SK-N-SH treated with all-trans-retinoic acid at 6 μM for 48 hours (cell line): ENCODE measurements around the gene SMIM29.

Experiments used
- ATAC-seq: fragments of 200-7000 bp; cut with Tn5 transposase; 3 replicates; pipeline ENCODE4 v1.9.1; 2020; ENCODE audit warnings: mild to moderate bottlenecking, moderate library complexity
- ARNTL ChIP-seq: fragments of 450-650 bp; formaldehyde crosslinking; IDR thresholded peaks from 2 replicates; pipeline ENCODE4 v1.5.0; 2020; ENCODE audit warnings: low read depth, mild to moderate bottlenecking, moderate library complexity, borderline replicate concordance
- CSDC2 ChIP-seq: fragments of 250-450 bp; sonication (Bioruptor Pico); IDR thresholded peaks from 2 replicates; pipeline ENCODE4 v1.5.0; 2020; ENCODE audit warnings: mild to moderate bottlenecking, moderate library complexity
- ESRRG ChIP-seq: fragments of 250-450 bp; sonication (Bioruptor Pico); IDR thresholded peaks from 2 replicates; pipeline ENCODE4 v1.6.1; 2021; ENCODE audit warnings: mild to moderate bottlenecking
- ISL1 ChIP-seq: fragments of 250-450 bp; sonication (Bioruptor Pico); IDR thresholded peaks from 2 replicates; pipeline ENCODE4 v2.1.2; 2022; ENCODE audit warnings: mild to moderate bottlenecking, moderate library complexity
- OSR1 ChIP-seq: fragments of 250-450 bp; sonication (Bioruptor Pico); IDR thresholded peaks from 2 replicates; pipeline ENCODE4 v1.8.0; 2022; ENCODE audit warnings: moderate library complexity, mild to moderate bottlenecking, inconsistent platforms
- RARB ChIP-seq: fragments of 250-450 bp; sonication (Bioruptor Pico); IDR thresholded peaks from 2 replicates; pipeline ENCODE4 v1.8.0; 2021; ENCODE audit warnings: mild to moderate bottlenecking, moderate library complexity
- TCF4 ChIP-seq: fragments of 250-450 bp; sonication (Bioruptor Pico); IDR thresholded peaks from 2 replicates; pipeline ENCODE4 v1.8.0; 2021; ENCODE audit warnings: mild to moderate bottlenecking, moderate library complexity, borderline replicate concordance
- TOX ChIP-seq: fragments of 250-450 bp; sonication (Bioruptor Pico); IDR thresholded peaks from 2 replicates; pipeline ENCODE4 v1.8.0; 2021; ENCODE audit warnings: mild to moderate bottlenecking, moderate library complexity, borderline replicate concordance
- ZC3H10 ChIP-seq: fragments of 250-450 bp; sonication (Bioruptor Pico); IDR thresholded peaks from 2 replicates; pipeline ENCODE4 v1.5.1; 2021; ENCODE audit warnings: mild to moderate bottlenecking, moderate library complexity
- ZFP3 ChIP-seq: fragments of 250-450 bp; sonication (Bioruptor Pico); IDR thresholded peaks from 2 replicates; pipeline ENCODE4 v1.5.0; 2020; ENCODE audit warnings: mild to moderate bottlenecking, moderate library complexity
- ZFP30 ChIP-seq: fragments of 450-650 bp; formaldehyde crosslinking; IDR thresholded peaks from 2 replicates; pipeline ENCODE4 v1.5.0; 2022; ENCODE audit warnings: mild to moderate bottlenecking, moderate library complexity
- ZNF565 ChIP-seq: fragments of 450-650 bp; formaldehyde crosslinking; conservative IDR thresholded peaks from 2 replicates; pipeline ENCODE4 v1.5.0; 2020; ENCODE audit warnings: low read depth, mild to moderate bottlenecking, moderate library complexity
- ZNF8 ChIP-seq: fragments of 450-650 bp; formaldehyde crosslinking; IDR thresholded peaks from 2 replicates; pipeline ENCODE4 v1.5.0; 2020; ENCODE audit warnings: mild to moderate bottlenecking, moderate library complexity
- TF ChIP-seq, protein P1 (sequence below): fragments of 250-450 bp; sonication (Bioruptor Pico); IDR thresholded peaks from 2 replicates; pipeline ENCODE4 v1.5.1; 2020; ENCODE audit warnings: low read depth, mild to moderate bottlenecking, moderate library complexity
- TF ChIP-seq, protein P2 (sequence below): fragments of 250-450 bp; sonication (Bioruptor Pico); IDR thresholded peaks from 2 replicates; pipeline ENCODE4 v1.5.0; 2020; ENCODE audit warnings: mild to moderate bottlenecking, moderate library complexity
- TF ChIP-seq, protein P3 (sequence below): fragments of 250-450 bp; sonication (Bioruptor Pico); IDR thresholded peaks from 2 replicates; pipeline ENCODE4 v1.5.1; 2021; ENCODE audit warnings: mild to moderate bottlenecking, moderate library complexity
- TF ChIP-seq, protein P4 (sequence below): fragments of 250-450 bp; sonication (Bioruptor Pico); IDR thresholded peaks from 2 replicates; pipeline ENCODE4 v1.8.0; 2021; ENCODE audit warnings: low read depth, mild to moderate bottlenecking, moderate library complexity, borderline replicate concordance

Gene SMIM29

DNA sequence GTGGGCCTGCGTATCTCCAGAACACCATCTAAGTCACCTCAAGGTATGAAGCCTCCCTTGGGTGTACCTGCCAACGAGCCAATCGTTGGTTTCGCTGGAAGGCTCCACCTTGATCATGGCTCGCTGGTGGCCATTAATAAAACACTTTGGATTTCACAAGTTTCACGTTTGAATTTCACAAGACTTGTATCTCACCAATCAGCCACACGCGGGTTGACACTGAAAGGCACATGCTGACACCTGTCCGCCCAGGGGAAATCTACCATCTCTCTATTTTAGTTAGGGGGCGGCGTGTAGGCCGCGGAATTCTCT, 12.7 kb downstream of the SMIM29 start (continued):
- TF ChIP-seq, protein P1, sequence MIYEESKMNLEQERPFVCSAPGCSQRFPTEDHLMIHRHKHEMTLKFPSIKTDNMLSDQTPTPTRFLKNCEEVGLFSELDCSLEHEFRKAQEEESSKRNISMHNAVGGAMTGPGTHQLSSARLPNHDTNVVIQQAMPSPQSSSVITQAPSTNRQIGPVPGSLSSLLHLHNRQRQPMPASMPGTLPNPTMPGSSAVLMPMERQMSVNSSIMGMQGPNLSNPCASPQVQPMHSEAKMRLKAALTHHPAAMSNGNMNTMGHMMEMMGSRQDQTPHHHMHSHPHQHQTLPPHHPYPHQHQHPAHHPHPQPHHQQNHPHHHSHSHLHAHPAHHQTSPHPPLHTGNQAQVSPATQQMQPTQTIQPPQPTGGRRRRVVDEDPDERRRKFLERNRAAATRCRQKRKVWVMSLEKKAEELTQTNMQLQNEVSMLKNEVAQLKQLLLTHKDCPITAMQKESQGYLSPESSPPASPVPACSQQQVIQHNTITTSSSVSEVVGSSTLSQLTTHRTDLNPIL (CRISPR knock-in tag), result no peak
- TF ChIP-seq ZFP30 (CRISPR knock-in tag), result no peak

DNA sequence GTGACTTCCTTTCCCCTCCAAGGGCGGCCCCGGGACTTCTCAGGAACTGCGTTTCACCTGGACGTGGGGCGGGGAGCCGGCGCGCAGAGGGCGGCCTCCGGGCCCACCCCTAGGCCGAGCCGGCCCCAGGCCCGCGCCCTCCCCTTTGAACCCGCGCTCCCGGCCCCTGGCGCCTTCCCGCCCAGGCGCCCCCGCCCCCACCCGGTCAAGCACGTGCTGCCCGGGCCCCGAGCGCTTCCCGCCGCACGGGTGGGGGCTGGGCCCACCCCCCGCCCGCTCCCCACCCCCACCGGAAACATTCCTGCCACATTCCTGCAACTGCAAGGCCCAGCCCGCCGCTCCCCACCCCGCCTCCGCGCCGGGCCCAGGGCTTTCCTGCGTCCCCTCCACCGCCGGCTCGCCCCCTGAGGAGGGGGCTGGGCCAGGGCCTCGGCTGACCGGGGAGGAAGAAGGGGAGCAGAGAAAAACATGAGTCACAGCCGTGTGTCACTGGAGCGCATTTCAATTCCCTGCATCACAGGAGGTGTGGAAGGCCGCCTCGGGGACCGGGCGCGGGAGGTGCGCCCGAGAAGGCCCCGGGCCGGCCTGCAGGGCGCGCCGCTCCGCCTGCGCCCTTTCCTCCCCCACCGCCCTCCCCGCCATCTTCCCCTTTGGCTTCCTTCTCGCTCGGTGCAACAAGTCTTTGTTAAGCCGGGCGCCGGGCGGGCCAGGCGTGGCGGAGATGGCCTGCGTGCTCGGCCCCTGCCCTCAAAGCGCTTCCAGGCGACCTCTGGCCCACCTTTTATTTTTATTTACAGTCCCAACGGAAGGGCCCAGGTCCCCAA, 13.3 kb downstream of the SMIM29 start:
- TF ChIP-seq TCF4 (CRISPR knock-in tag), result no peak
- TF ChIP-seq, protein P1 (CRISPR knock-in tag), result no peak
- no peak for ATAC-seq

DNA sequence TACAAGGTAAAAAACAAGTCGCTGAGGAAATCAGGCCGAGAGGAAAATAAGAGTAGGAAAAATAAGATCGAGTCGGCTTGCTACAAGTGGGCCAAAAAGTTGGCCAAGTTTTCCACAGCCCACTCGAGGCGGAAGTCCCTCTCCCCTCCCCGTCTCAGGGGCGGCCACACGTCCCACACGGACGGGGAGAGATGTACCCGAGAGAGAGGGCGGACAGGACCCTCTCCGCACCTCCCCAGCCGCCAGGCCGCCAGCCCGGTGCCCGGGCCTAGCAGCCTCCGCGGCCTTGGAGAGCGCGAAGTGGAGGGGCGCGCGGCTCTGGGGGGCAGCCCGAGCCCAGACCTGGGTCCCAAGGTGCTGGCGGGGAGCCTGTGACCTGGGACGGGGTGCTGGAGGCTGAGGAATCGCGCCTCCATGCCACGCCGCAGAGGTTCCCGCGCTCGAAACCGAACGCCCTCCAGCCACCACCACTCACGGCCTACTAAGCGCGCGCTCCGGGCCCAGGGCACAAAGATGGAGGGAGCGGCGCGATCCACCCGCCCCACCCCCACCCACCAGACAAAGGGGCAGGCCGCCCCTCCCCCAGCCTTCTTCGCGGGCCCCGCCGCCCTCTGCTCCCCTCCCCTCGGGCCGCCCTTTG, 14.0 kb downstream of the SMIM29 start:
- no peak for ATAC-seq
- TF ChIP-seq ZNF8 (CRISPR knock-in tag) (no peak), TCF4 (CRISPR knock-in tag) (no peak)
- TF ChIP-seq, protein P2, sequence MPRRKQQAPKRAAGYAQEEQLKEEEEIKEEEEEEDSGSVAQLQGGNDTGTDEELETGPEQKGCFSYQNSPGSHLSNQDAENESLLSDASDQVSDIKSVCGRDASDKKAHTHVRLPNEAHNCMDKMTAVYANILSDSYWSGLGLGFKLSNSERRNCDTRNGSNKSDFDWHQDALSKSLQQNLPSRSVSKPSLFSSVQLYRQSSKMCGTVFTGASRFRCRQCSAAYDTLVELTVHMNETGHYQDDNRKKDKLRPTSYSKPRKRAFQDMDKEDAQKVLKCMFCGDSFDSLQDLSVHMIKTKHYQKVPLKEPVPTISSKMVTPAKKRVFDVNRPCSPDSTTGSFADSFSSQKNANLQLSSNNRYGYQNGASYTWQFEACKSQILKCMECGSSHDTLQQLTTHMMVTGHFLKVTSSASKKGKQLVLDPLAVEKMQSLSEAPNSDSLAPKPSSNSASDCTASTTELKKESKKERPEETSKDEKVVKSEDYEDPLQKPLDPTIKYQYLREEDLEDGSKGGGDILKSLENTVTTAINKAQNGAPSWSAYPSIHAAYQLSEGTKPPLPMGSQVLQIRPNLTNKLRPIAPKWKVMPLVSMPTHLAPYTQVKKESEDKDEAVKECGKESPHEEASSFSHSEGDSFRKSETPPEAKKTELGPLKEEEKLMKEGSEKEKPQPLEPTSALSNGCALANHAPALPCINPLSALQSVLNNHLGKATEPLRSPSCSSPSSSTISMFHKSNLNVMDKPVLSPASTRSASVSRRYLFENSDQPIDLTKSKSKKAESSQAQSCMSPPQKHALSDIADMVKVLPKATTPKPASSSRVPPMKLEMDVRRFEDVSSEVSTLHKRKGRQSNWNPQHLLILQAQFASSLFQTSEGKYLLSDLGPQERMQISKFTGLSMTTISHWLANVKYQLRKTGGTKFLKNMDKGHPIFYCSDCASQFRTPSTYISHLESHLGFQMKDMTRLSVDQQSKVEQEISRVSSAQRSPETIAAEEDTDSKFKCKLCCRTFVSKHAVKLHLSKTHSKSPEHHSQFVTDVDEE (CRISPR knock-in tag), result no peak
- TF ChIP-seq, all 23 proteins: peak for 0

DNA sequence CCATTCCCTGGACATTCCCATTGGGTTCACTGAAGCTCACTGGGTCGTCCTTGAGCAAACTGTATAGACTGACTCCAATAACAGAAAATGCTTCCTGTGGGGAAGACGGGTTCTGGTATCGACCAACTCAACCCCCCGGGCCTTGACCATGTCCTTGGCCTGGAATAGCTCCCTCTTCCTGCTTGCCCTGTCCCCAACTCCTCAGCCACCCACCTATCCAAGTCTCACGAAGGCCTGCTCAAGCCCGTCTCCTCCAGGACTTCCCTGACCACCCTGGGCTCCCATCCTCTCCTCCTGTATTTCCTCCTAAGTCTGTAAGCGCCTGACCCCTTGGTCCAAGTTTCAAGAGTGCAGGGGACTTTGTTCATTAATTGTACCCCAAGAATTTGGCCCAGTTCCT, 14.9 kb downstream of the SMIM29 start:
- no peak for ATAC-seq

DNA sequence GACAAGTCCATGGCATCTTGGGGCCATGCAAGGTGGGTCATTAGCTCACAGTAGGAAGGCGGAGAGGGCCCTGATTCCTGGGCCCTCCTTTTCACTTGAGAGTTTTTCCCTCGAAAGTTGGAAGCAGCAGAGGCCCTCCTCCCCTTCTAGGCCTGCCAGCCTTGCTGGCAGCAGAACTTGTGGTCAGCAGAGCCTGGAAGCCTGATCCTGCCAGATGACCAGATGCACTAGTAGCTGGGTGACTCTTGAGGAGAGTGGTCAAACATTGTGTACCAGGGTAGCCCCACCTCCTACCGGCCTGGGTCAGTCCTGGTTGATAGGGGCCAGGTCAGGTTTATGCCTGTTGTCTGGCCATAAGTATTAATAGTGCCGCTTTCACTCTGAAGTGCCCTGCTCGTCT, 15.9 kb downstream of the SMIM29 start:
- TF ChIP-seq RARB (CRISPR knock-in tag) (no peak), ZNF565 (CRISPR knock-in tag) (no peak), ZNF8 (CRISPR knock-in tag) (no peak), ESRRG (CRISPR knock-in tag) (no peak), ZFP30 (CRISPR knock-in tag) (no peak), ZFP3 (CRISPR knock-in tag) (no peak), ARNTL (no peak)
- TF ChIP-seq, protein P3, sequence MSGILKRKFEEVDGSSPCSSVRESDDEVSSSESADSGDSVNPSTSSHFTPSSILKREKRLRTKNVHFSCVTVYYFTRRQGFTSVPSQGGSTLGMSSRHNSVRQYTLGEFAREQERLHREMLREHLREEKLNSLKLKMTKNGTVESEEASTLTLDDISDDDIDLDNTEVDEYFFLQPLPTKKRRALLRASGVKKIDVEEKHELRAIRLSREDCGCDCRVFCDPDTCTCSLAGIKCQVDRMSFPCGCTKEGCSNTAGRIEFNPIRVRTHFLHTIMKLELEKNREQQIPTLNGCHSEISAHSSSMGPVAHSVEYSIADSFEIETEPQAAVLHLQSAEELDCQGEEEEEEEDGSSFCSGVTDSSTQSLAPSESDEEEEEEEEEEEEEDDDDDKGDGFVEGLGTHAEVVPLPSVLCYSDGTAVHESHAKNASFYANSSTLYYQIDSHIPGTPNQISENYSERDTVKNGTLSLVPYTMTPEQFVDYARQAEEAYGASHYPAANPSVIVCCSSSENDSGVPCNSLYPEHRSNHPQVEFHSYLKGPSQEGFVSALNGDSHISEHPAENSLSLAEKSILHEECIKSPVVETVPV (CRISPR knock-in tag), result no peak
- TF ChIP-seq, protein P2 (CRISPR knock-in tag), result no peak
- no peak for ATAC-seq

More for the DNA sequence above, 14.9 kb downstream of the SMIM29 start:
- TF ChIP-seq CSDC2 (no peak), ZFP3 (CRISPR knock-in tag) (no peak), OSR1 (CRISPR knock-in tag) (no peak), RARB (CRISPR knock-in tag) (no peak), ZC3H10 (CRISPR knock-in tag) (no peak), ISL1 (no peak), TOX (CRISPR knock-in tag) (no peak), ZFP30 (CRISPR knock-in tag) (no peak)
- TF ChIP-seq, protein P4, sequence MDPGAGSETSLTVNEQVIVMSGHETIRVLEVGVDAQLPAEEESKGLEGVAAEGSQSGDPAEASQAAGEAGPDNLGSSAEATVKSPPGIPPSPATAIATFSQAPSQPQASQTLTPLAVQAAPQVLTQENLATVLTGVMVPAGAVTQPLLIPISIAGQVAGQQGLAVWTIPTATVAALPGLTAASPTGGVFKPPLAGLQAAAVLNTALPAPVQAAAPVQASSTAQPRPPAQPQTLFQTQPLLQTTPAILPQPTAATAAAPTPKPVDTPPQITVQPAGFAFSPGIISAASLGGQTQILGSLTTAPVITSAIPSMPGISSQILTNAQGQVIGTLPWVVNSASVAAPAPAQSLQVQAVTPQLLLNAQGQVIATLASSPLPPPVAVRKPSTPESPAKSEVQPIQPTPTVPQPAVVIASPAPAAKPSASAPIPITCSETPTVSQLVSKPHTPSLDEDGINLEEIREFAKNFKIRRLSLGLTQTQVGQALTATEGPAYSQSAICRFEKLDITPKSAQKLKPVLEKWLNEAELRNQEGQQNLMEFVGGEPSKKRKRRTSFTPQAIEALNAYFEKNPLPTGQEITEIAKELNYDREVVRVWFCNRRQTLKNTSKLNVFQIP (CRISPR knock-in tag), result no peak
- TF ChIP-seq, protein P3 (CRISPR knock-in tag), result no peak
